SK-N-MC (cell line): ENCODE measurements around the gene RBM20.

Experiments
- DNase-seq: peaks from one replicate; pipeline ENCODE4 v3.0.0-alpha.2; 2011; ENCODE audit warnings: low read depth, low spot score
- H3K27ac ChIP-seq: fragments of 200-600 bp; sonication (generic); 2 replicates; pipeline ENCODE4 v1.5.1; 2016; ENCODE audit warnings: mixed run types
- H3K36me3 ChIP-seq: fragments of 200-600 bp; sonication (generic); 2 replicates; pipeline ENCODE4 v1.6.1; 2017; ENCODE audit warnings: antibody characterized with exemption, low read length, mixed read lengths; ENCODE audit not compliant: insufficient read depth
- H3K4me3 ChIP-seq: fragments of 200-600 bp; sonication (generic); 2 replicates; pipeline ENCODE4 v1.5.1; 2016
- H3K9ac ChIP-seq: fragments of 200-600 bp; sonication (generic); 2 replicates; pipeline ENCODE4 v1.8.0; 2017; ENCODE audit warnings: mixed run types, mixed read lengths; ENCODE audit not compliant: insufficient read length
- H3K9me3 ChIP-seq: fragments of 200-600 bp; sonication (generic); 2 replicates; pipeline ENCODE4 v1.6.1; 2017; ENCODE audit warnings: low read depth, mild to moderate bottlenecking, antibody characterized with exemption, low read length, moderate library complexity, mixed read lengths
- EZH2 ChIP-seq: fragments of 200-600 bp; sonication (generic); IDR thresholded peaks from one replicate; pipeline ENCODE4 v1.6.1; 2017; ENCODE audit warnings: antibody characterized with exemption
- FOXP2 ChIP-seq: optimal IDR thresholded peaks from 2 replicates; pipeline ENCODE3; 2011; ENCODE audit warnings: mild to moderate bottlenecking, moderate library complexity; ENCODE audit not compliant: insufficient read depth; ENCODE audit errors: extremely low read length, control extremely low read depth
- POLR2AphosphoS5 ChIP-seq: IDR thresholded peaks from 2 replicates; pipeline ENCODE4 v1.6.1; 2012; ENCODE audit warnings: mild to moderate bottlenecking, low read depth, low read length, borderline replicate concordance

RBM20 gene

GRCh38 chr10:110810625-110811024, 166.5 kb downstream of the RBM20 start:
- Histone ChIP-seq H3K4me3 (no peak overlapping the region), H3K9ac (no peak overlapping the region), H3K36me3 (no peaks in the 10 kb centered on the region), H3K27ac (no peak overlapping the region), H3K9me3 (no peaks in the 10 kb centered on the region)
- no peak for DNase-seq
- TF ChIP-seq FOXP2, result no peak
- no peak for TF ChIP-seq POLR2AphosphoS5
- TF ChIP-seq EZH2, result no peak

DNA sequence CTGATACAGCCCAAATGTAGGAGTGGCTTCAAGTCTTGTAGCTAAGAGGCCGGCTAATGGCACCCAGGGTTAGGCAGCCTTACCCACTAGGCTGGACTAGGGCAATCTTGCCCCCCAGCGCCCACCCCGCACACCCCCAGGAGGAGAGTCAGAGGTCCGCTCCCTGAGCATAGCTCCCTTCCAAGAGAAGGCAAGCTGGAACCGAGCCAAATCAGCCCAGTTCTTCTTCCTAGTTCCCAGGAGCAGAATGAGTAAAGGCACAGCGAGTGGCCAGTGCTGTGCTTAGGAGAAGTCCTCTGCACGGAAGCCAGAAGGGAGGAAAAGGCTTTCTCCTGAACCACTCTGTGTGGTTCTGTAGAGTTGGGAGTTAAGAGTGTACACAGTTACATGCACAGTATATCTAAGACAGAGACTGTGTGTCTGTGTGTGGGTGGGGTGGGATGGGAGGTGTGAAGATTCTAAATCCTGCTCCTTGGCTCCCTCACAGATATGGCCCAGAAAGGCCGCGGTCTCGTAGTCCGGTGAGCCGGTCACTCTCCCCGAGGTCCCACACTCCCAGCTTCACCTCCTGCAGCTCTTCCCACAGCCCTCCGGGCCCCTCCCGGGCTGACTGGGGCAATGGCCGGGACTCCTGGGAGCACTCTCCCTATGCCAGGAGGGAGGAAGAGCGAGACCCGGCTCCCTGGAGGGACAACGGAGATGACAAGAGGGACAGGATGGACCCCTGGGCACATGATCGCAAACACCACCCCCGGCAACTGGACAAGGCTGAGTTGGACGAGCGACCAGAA, 167.8 kb downstream of the RBM20 start:
- Histone ChIP-seq H3K9ac (no peak overlapping the region), H3K9me3 (no peaks in the 10 kb centered on the region), H3K4me3 (no peak overlapping the region), H3K27ac (no peak overlapping the region), H3K36me3 (no peaks in the 10 kb centered on the region)
- TF ChIP-seq POLR2AphosphoS5 (no peak), EZH2 (no peak), FOXP2 (no peak)
- no peak for DNase-seq

GRCh38 chr10:110812583-110812982, 168.4 kb downstream of the RBM20 start:
- H3K27ac ChIP-seq, result no peak overlapping the region
- H3K9me3 ChIP-seq, result no peaks in the 10 kb centered on the region
- no peak for DNase-seq
- H3K9ac ChIP-seq, result no peak overlapping the region
- no peaks in the 10 kb centered on the region for H3K36me3 ChIP-seq
- no peak for TF ChIP-seq POLR2AphosphoS5
- no peak for TF ChIP-seq EZH2
- TF ChIP-seq FOXP2, result no peak
- H3K4me3 ChIP-seq, result no peak overlapping the region

DNA sequence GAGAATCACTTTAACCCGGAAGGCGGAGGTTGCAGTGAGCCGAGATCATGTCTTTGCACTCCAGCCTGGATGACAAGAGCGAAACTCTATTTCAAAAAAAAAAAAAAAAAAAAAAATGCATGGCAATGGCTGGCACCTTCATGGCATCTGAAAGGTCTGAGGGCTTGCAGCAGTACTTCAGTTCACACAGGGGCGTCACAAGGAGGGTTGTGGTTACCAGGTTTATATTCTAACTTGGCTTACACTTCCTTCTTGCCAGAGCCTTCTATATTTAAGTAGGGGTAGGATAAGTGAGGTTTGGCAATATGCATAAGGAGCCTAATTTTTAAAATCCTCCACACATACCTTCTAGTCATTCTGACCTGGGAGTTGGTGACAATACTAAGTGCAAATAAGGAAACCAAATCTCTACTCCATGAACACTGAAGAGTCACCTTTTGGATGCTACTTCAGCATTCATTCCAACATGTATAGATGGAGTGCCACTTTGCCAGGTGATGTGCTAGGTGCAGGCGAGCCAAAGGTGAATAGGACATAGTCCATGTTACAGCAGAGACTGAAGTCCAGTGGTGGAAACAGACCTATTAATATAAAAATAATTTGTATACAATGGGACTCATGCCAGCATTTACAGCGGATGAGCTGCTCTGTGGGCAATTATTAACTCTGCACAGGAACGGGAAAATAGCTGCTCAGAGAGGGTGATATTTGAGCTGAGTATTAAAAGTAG, 169.8 kb downstream of the RBM20 start:
- no peak for TF ChIP-seq FOXP2
- TF ChIP-seq POLR2AphosphoS5, result no peak
- no peak for TF ChIP-seq EZH2
- DNase-seq, result no peak

GRCh38 chr10:110815354-110816004, 171.3 kb downstream of the RBM20 start:
- Histone ChIP-seq H3K9me3 (no peaks in the 10 kb centered on the region), H3K4me3 (no peak overlapping the region), H3K9ac (no peak overlapping the region), H3K36me3 (no peaks in the 10 kb centered on the region), H3K27ac (no peak overlapping the region)
- TF ChIP-seq POLR2AphosphoS5 (no peak), FOXP2 (no peak), EZH2 (no peak)
- DNase-seq, result no peak

More for the DNA sequence above, 169.8 kb downstream of the RBM20 start:
- Histone ChIP-seq H3K27ac (no peak overlapping the region), H3K9me3 (no peaks in the 10 kb centered on the region), H3K9ac (no peak overlapping the region), H3K36me3 (no peaks in the 10 kb centered on the region), H3K4me3 (no peak overlapping the region)

GRCh38 chr10:110817614-110818013, 173.5 kb downstream of the RBM20 start:
- H3K4me3 ChIP-seq, result no peak overlapping the region
- no peak for DNase-seq
- TF ChIP-seq POLR2AphosphoS5 (no peak), FOXP2 (no peak), EZH2 (no peak)
- H3K36me3 ChIP-seq, result no peaks in the 10 kb centered on the region
- H3K27ac ChIP-seq, result no peak overlapping the region
- no peak overlapping the region for H3K9ac ChIP-seq
- no peaks in the 10 kb centered on the region for H3K9me3 ChIP-seq

GRCh38 chr10:110818311-110819256, 174.4 kb downstream of the RBM20 start:
- Histone ChIP-seq H3K27ac (no peak overlapping the region), H3K9me3 (no peaks in the 10 kb centered on the region), H3K4me3 (no peak overlapping the region), H3K9ac (no peak overlapping the region), H3K36me3 (no peaks in the 10 kb centered on the region)
- no peak for DNase-seq
- TF ChIP-seq POLR2AphosphoS5, result no peak
- TF ChIP-seq EZH2, result no peak
- TF ChIP-seq FOXP2, result no peak
